K562 (cell line): ENCODE measurements around the gene NCR1.

Experiments
- ADNP ChIP-seq: fragments of 200-800 bp; sonication (Bioruptor generic); IDR thresholded peaks from 2 replicates; pipeline ENCODE4 v1.6.1; 2016; ENCODE audit warnings: missing genetic modification characterization, missing compliant biosample characterization
- EZH2 ChIP-seq: IDR thresholded peaks from 2 replicates; pipeline ENCODE4 v1.6.1; 2012; ENCODE audit warnings: low read depth, mild to moderate bottlenecking, inconsistent platforms, low read length, borderline replicate concordance
- MAZ ChIP-seq, 2 experiments: fragments of 450-650 bp in 1 of 2; sonication (generic) in 1 of 2; formaldehyde crosslinking; IDR thresholded peaks in 1 of 2; conservative IDR thresholded peaks in 1 of 2; 2 replicates each; pipeline versions ENCODE4 v1.4.0 to v1.5.0; 2020; ENCODE audit warnings: mild to moderate bottlenecking in 1 of 2, missing genetic modification reagents in 1 of 2
- STAT5B ChIP-seq: fragments of 250-450 bp; sonication (Bioruptor Pico); IDR thresholded peaks from 2 replicates; pipeline ENCODE4 v1.8.0; 2021; ENCODE audit warnings: mild to moderate bottlenecking, inconsistent platforms

- TF ChIP-seq EZH2 (no peak), MAZ (CRISPR knock-in tag; conservative IDR thresholded peaks at IDR 0.05 in 1 of 2, IDR thresholded peaks at IDR 0.05 in 1 of 2) (no peak), STAT5B (CRISPR knock-in tag) (no peak), ADNP (tag) (no peak)
These were observed 49.4 kb downstream of the NCR1 start for GRCh38 chr19:54955376-54955775.
